ENCODE data around the gene EIF4G3.

DNA sequence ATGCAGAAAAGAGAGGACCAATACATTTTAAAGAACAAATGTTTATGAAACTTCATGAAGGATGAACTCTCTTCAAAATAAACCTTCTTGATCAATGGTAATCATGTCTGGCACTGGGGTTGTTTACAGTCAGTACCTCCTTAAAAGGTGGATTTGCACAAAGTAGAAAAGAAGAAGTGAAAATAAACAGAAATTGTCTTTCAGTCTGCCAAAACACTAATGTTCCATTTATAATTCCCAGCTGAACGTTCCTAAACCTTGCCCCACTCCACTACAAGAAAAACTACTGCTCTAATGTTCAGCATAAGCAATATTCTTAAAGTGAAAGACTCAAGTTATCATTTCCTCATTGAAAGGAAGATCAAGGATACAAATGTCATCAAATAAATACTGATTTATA lies 86.2 kb downstream of the EIF4G3 start:
- TF ChIP-seq, protein P1, sequence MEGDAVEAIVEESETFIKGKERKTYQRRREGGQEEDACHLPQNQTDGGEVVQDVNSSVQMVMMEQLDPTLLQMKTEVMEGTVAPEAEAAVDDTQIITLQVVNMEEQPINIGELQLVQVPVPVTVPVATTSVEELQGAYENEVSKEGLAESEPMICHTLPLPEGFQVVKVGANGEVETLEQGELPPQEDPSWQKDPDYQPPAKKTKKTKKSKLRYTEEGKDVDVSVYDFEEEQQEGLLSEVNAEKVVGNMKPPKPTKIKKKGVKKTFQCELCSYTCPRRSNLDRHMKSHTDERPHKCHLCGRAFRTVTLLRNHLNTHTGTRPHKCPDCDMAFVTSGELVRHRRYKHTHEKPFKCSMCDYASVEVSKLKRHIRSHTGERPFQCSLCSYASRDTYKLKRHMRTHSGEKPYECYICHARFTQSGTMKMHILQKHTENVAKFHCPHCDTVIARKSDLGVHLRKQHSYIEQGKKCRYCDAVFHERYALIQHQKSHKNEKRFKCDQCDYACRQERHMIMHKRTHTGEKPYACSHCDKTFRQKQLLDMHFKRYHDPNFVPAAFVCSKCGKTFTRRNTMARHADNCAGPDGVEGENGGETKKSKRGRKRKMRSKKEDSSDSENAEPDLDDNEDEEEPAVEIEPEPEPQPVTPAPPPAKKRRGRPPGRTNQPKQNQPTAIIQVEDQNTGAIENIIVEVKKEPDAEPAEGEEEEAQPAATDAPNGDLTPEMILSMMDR (IDR thresholded peaks at IDR 0.05; ENCODE audit: low read length) = no peak
- no peak for TF ChIP-seq EZH2 (optimal IDR thresholded peaks at IDR 0.05; ENCODE audit: low read depth, low read length)
- no peak for TF ChIP-seq EZH2phosphoT487 (IDR thresholded peaks at IDR 0.05; ENCODE audit: low read length)
